Adrenal gland (tissue), 5 donors: ENCODE data around the gene NUMA1.
A peak's percentile ranks its signal among the peaks of the same experiment; 100 is the strongest.

Experiments used
- CTCF ChIP-seq, 6 experiments: fragments of 450-650 bp in 4 of 6; fragments of 200-600 bp in 2 of 6; sonication (generic) in 1 of 6; IDR thresholded peaks; 1 replicate in 5 of 6; 2 replicates in 1 of 6; pipeline versions ENCODE4 v1.5.1 to v1.8.0; 2016 to 2021; ENCODE audit warnings: antibody characterized with exemption in 6 of 6, mild to moderate bottlenecking in 2 of 6, moderate library complexity in 1 of 6
- POLR2A ChIP-seq, 2 donors: fragments of 450-650 bp; IDR thresholded peaks; one replicate each; pipeline ENCODE4 v1.6.1; 2017; ENCODE audit warnings: antibody characterized with exemption in 2 of 2, mild to moderate bottlenecking in 2 of 2, moderate library complexity in 1 of 2
- donor health status: DM: no; HTN: no; CAD: no.

GRCh38 chr11:72040491-72041363 is 39.6 kb downstream of the NUMA1 start:
- TF ChIP-seq CTCF (IDR thresholded peaks at IDR 0.05) (no peak), POLR2A (IDR thresholded peaks at IDR 0.05) (peak in 1 of 2 donors; percentile 40)
